Smooth muscle cell (in vitro differentiated cells): Measurements from ENCODE around the gene MGAT5. TPM values are rescaled to one million over a fixed set of nuclear protein-coding genes. Genes with fewer than 3 reads are reported as not detected.

ENCODE experiments used
- DNase-seq: peaks from one replicate; lab custom pipeline; 2025; ENCODE audit not compliant: unreplicated experiment; lab: John Stamatoyannopoulos, UW
- H2AFZ ChIP-seq: fragments of 200-600 bp; sonication (generic); 2 replicates; pipeline ENCODE4 v1.6.0; 2016; ENCODE audit warnings: antibody characterized with exemption, low read depth, mild to moderate bottlenecking
- H3F3A ChIP-seq: fragments of 200-600 bp; sonication (generic); 2 replicates; pipeline ENCODE4 v1.6.0; 2017; ENCODE audit warnings: antibody characterized with exemption, low read depth
- H3K27ac ChIP-seq: fragments of 200-600 bp; sonication (generic); 2 replicates; pipeline ENCODE4 v1.5.1; 2016; ENCODE audit warnings: low read depth, mild to moderate bottlenecking
- H3K27me3 ChIP-seq: fragments of 200-600 bp; sonication (generic); 2 replicates; pipeline ENCODE4 v1.6.1; 2016; ENCODE audit warnings: low read depth, mild to moderate bottlenecking
- H3K36me3 ChIP-seq: fragments of 200-600 bp; sonication (generic); 2 replicates; pipeline ENCODE4 v1.5.1; 2016; ENCODE audit warnings: low read depth
- H3K4me1 ChIP-seq: fragments of 200-600 bp; sonication (generic); 2 replicates; pipeline ENCODE4 v1.5.1; 2016; ENCODE audit warnings: low read depth
- H3K4me2 ChIP-seq: fragments of 200-600 bp; sonication (generic); 2 replicates; pipeline ENCODE4 v1.6.0; 2016; ENCODE audit warnings: mild to moderate bottlenecking
- H3K4me3 ChIP-seq: fragments of 200-600 bp; sonication (generic); 2 replicates; pipeline ENCODE4 v1.5.1; 2016; ENCODE audit warnings: mild to moderate bottlenecking
- H3K79me2 ChIP-seq: fragments of 200-600 bp; sonication (generic); 2 replicates; pipeline ENCODE4 v1.6.0; 2016; ENCODE audit warnings: low read depth, mild to moderate bottlenecking
- H3K9ac ChIP-seq: fragments of 200-600 bp; sonication (generic); 2 replicates; pipeline ENCODE4 v1.6.0; 2016; ENCODE audit warnings: low read depth
- H3K9me3 ChIP-seq: fragments of 200-600 bp; sonication (generic); replicated peaks from 2 replicates; pipeline ENCODE4 v1.5.1; 2016; ENCODE audit warnings: low read depth
- H4K20me1 ChIP-seq: fragments of 200-600 bp; sonication (generic); 2 replicates; pipeline ENCODE4 v1.6.0; 2016; ENCODE audit warnings: low read depth
- WGBS: methylation state at CpG from one replicate; pipeline ENCODE4 v1.1.7; 2016; ENCODE audit warnings: low lambda C conversion rate; 5-methylcytosine and 5-hydroxymethylcytosine counted together
- polyA plus RNA-seq: library from polyadenylated mRNA; unstranded; fragments of >200 nt; fragmentation: Nextera tagmentation; extraction: Ambion mirVana; gene quantifications from 2 replicates; pipeline ENCODE4 v1.2.1, GENCODE V29; 2016
- total RNA-seq: library from RNA; depleted of rRNA; stranded (reverse); fragments of >200 nt; gene quantifications from 2 replicates; pipeline ENCODE4 v1.2.3, GENCODE V29; 2014
- TF ChIP-seq, protein P1 (sequence below): fragments of 200-600 bp; sonication (generic); IDR thresholded peaks from 2 replicates; pipeline ENCODE4 v1.5.1; 2017; ENCODE audit warnings: borderline replicate concordance, mild to moderate bottlenecking, antibody characterized with exemption; ENCODE audit not compliant: insufficient read depth, poor library complexity, severe bottlenecking

Gene MGAT5
- total and polyA plus RNA-seq, 2 experiments from 2014 or later, result 4.5 to 33.8 TPM

GRCh38 chr2:134280726-134281125, 26.9 kb downstream of the MGAT5 start:
- WGBS, result 98% methylated on average over 4 of the region's 4 CpGs

GRCh38 chr2:134281815-134282419, 28.0 kb downstream of the MGAT5 start:
- no peak overlapping the region for H3K4me2 ChIP-seq
- WGBS, result 72% methylated on average over 5 of the region's 5 CpGs
- H4K20me1 ChIP-seq, result no peaks in the 10 kb centered on the region
- H3K27me3 ChIP-seq, result no peaks in the 10 kb centered on the region
- H3F3A ChIP-seq, result peaks cover 4% of the 10 kb centered on the region
- H3K9me3 ChIP-seq, result no peaks in the 10 kb centered on the region
- H3K79me2 ChIP-seq, result no peaks in the 10 kb centered on the region
- H3K4me3 ChIP-seq, result no peak overlapping the region
- H3K4me1 ChIP-seq, result peaks cover 4% of the 10 kb centered on the region
- DNase-seq, result no peak
- TF ChIP-seq, protein P1, sequence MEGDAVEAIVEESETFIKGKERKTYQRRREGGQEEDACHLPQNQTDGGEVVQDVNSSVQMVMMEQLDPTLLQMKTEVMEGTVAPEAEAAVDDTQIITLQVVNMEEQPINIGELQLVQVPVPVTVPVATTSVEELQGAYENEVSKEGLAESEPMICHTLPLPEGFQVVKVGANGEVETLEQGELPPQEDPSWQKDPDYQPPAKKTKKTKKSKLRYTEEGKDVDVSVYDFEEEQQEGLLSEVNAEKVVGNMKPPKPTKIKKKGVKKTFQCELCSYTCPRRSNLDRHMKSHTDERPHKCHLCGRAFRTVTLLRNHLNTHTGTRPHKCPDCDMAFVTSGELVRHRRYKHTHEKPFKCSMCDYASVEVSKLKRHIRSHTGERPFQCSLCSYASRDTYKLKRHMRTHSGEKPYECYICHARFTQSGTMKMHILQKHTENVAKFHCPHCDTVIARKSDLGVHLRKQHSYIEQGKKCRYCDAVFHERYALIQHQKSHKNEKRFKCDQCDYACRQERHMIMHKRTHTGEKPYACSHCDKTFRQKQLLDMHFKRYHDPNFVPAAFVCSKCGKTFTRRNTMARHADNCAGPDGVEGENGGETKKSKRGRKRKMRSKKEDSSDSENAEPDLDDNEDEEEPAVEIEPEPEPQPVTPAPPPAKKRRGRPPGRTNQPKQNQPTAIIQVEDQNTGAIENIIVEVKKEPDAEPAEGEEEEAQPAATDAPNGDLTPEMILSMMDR, result no peak
- no peaks in the 10 kb centered on the region for H3K36me3 ChIP-seq
- no peak overlapping the region for H2AFZ ChIP-seq
- H3K27ac ChIP-seq, result no peak overlapping the region
- no peak overlapping the region for H3K9ac ChIP-seq

More at GRCh38 chr2:134280726-134281125, 26.9 kb downstream of the MGAT5 start:
- Histone ChIP-seq H3K4me2 (no peak overlapping the region), H2AFZ (no peak overlapping the region), H3K36me3 (no peaks in the 10 kb centered on the region), H3K27me3 (no peaks in the 10 kb centered on the region), H3K79me2 (no peaks in the 10 kb centered on the region), H3K4me3 (no peak overlapping the region), H3K9ac (no peak overlapping the region), H3K9me3 (no peaks in the 10 kb centered on the region), H3K27ac (no peak overlapping the region), H3K4me1 (peaks cover 4% of the 10 kb centered on the region), H3F3A (peaks cover 4% of the 10 kb centered on the region), H4K20me1 (no peaks in the 10 kb centered on the region)
- TF ChIP-seq, protein P1, result no peak
- no peak for DNase-seq

DNA sequence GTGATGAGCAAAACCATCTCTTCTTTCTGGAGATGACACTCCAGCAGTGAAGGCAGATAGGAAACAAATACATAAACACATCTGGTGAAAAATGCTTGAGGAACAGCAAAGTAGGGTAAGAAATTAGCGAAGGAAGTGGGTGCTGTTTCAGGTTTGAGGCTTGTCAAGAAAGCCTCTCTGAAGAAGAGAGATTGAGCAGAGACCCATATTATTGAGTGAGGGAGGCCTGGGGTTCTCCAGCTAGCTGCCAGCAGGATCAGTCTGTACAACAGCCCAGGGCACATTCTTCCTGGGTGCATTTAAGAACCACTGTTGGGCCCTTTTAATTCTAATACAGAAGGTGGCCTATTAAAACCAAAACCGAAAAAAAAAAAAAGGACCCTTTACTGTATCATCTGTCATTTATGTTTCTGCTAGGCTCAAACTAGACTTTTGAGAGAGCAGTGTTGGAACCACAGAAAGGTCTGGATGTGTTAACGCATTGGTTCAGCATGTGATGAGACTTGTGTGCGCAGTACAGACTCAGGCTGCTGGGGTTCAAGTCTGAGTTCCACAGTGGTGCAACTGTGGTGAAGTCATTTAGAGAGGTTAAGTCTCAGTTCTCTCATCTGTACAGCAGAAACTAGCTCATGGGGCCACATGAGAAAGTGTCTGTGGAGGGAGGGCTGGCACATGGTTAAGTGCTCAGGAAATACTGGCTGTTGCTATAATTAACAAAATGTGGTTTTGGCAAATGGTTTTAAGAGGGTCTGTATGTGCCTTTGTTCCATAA, 28.9 kb downstream of the MGAT5 start:
- TF ChIP-seq, protein P1, result no peak
- 76% methylated on average over 4 of the region's 4 CpGs for WGBS
- H2AFZ ChIP-seq, result no peak overlapping the region
- no peak overlapping the region for H3K4me3 ChIP-seq
- no peaks in the 10 kb centered on the region for H3K36me3 ChIP-seq
- no peak overlapping the region for H3K9ac ChIP-seq
- peak overlapping the region; percentile 83 for H3K27ac ChIP-seq
- no peaks in the 10 kb centered on the region for H3K27me3 ChIP-seq
- peaks cover 4% of the 10 kb centered on the region for H3K4me1 ChIP-seq
- no peaks in the 10 kb centered on the region for H4K20me1 ChIP-seq
- DNase-seq, result no peak
- H3K4me2 ChIP-seq, result peak overlapping the region; percentile 4
- no peaks in the 10 kb centered on the region for H3K9me3 ChIP-seq
- no peaks in the 10 kb centered on the region for H3K79me2 ChIP-seq
- peaks cover 4% of the 10 kb centered on the region for H3F3A ChIP-seq

DNA sequence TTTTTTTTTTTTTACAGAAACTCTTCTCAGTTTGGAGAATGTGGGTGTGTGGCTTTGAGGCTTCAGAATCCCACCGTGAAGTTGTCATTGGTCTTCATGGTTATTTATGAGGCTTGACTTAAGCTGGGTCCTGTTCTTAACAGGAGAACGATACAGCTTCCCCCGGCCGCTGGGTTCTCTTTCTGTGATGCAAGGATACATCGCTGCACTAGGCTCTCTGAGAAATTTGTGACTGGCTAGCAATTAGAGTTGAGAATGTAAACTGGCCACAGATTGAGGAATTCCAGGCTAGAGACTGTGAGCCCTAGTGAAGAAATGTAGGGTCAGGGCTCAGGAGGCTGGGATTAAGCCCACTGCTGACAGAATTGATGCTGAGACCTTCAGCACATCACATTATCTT, 29.8 kb downstream of the MGAT5 start:
- Histone ChIP-seq H3K27me3 (no peaks in the 10 kb centered on the region), H3K79me2 (no peaks in the 10 kb centered on the region), H3K36me3 (no peaks in the 10 kb centered on the region), H3K27ac (peak overlapping the region; percentile 83), H3F3A (peaks cover 4% of the 10 kb centered on the region), H4K20me1 (no peaks in the 10 kb centered on the region), H3K4me1 (peaks cover 4% of the 10 kb centered on the region), H3K9me3 (no peaks in the 10 kb centered on the region), H2AFZ (no peak overlapping the region), H3K4me3 (no peak overlapping the region), H3K9ac (no peak overlapping the region), H3K4me2 (peak overlapping the region; percentile 52)
- WGBS, result 13% methylated on average over 5 of the region's 5 CpGs
- TF ChIP-seq, protein P1, result no peak
- DNase-seq, result no peak
